PFSK-1 (cell line): Measurements from ENCODE around the gene GSE1.

ENCODE experiments used
- POLR2AphosphoS5 ChIP-seq: IDR thresholded peaks from 2 replicates; pipeline ENCODE4 v1.6.1; 2012; ENCODE audit warnings: low read depth, mild to moderate bottlenecking, control low read depth, low read length, moderate library complexity
- REST ChIP-seq, 2 experiments: IDR thresholded peaks; 2 replicates each; pipeline versions ENCODE4 v1.6.1 to v1.8.0; 2011 to 2012; ENCODE audit warnings: low read depth in 2 of 2, low read length in 2 of 2, control low read depth in 1 of 2, inconsistent platforms in 1 of 2, mild to moderate bottlenecking in 1 of 2, moderate library complexity in 1 of 2; ENCODE audit not compliant: insufficient read depth in 1 of 2
- SIN3A ChIP-seq: IDR thresholded peaks from 2 replicates; pipeline ENCODE4 v1.6.1; 2012; ENCODE audit warnings: mild to moderate bottlenecking, low read length, moderate library complexity, borderline replicate concordance; ENCODE audit not compliant: insufficient read depth
- TAF1 ChIP-seq: IDR thresholded peaks from 2 replicates; pipeline ENCODE4 v1.6.1; 2012; ENCODE audit warnings: low read length, control low read depth, borderline replicate concordance; ENCODE audit not compliant: insufficient read depth

- TF ChIP-seq TAF1 (no peak), SIN3A (no peak), REST (IDR thresholded peaks at IDR 0.05; ENCODE audit: insufficient read depth in 1 of 2, low read depth in 2 of 2, low read length in 2 of 2) (no peak), POLR2AphosphoS5 (no peak)
Measured at GRCh38 chr16:85565801-85566526, 47.2 kb upstream of the GSE1 start.
